ENCODE data around the gene SLC44A3. TPM values are rescaled to one million over a fixed set of nuclear protein-coding genes. Genes with fewer than 3 reads are reported as not detected.

Gene SLC44A3
- total and polyA plus RNA-seq, 2 of the 8 experiments (the other 6 are each of a cell fraction or from before 2014, with no cell fraction given): 4.2 to 5.0 TPM

DNA sequence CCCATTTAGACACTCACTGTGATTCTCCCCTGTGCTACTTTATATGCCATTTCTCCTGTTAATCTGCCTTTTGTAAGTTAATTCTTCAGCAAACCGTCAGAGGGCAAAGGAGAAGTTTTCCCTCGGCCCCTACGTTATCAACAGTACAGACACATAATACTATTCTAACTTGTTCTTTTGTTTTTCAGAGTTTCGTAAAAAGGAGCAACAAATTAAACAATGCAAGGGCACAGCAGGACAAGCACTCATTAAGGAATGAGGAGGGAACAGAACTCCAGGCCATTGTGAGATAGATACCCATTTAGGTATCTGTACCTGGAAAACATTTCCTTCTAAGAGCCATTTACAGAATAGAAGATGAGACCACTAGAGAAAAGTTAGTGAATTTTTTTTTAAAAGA lies 74.5 kb downstream of the SLC44A3 start (continued):
- TF ChIP-seq, protein P1, sequence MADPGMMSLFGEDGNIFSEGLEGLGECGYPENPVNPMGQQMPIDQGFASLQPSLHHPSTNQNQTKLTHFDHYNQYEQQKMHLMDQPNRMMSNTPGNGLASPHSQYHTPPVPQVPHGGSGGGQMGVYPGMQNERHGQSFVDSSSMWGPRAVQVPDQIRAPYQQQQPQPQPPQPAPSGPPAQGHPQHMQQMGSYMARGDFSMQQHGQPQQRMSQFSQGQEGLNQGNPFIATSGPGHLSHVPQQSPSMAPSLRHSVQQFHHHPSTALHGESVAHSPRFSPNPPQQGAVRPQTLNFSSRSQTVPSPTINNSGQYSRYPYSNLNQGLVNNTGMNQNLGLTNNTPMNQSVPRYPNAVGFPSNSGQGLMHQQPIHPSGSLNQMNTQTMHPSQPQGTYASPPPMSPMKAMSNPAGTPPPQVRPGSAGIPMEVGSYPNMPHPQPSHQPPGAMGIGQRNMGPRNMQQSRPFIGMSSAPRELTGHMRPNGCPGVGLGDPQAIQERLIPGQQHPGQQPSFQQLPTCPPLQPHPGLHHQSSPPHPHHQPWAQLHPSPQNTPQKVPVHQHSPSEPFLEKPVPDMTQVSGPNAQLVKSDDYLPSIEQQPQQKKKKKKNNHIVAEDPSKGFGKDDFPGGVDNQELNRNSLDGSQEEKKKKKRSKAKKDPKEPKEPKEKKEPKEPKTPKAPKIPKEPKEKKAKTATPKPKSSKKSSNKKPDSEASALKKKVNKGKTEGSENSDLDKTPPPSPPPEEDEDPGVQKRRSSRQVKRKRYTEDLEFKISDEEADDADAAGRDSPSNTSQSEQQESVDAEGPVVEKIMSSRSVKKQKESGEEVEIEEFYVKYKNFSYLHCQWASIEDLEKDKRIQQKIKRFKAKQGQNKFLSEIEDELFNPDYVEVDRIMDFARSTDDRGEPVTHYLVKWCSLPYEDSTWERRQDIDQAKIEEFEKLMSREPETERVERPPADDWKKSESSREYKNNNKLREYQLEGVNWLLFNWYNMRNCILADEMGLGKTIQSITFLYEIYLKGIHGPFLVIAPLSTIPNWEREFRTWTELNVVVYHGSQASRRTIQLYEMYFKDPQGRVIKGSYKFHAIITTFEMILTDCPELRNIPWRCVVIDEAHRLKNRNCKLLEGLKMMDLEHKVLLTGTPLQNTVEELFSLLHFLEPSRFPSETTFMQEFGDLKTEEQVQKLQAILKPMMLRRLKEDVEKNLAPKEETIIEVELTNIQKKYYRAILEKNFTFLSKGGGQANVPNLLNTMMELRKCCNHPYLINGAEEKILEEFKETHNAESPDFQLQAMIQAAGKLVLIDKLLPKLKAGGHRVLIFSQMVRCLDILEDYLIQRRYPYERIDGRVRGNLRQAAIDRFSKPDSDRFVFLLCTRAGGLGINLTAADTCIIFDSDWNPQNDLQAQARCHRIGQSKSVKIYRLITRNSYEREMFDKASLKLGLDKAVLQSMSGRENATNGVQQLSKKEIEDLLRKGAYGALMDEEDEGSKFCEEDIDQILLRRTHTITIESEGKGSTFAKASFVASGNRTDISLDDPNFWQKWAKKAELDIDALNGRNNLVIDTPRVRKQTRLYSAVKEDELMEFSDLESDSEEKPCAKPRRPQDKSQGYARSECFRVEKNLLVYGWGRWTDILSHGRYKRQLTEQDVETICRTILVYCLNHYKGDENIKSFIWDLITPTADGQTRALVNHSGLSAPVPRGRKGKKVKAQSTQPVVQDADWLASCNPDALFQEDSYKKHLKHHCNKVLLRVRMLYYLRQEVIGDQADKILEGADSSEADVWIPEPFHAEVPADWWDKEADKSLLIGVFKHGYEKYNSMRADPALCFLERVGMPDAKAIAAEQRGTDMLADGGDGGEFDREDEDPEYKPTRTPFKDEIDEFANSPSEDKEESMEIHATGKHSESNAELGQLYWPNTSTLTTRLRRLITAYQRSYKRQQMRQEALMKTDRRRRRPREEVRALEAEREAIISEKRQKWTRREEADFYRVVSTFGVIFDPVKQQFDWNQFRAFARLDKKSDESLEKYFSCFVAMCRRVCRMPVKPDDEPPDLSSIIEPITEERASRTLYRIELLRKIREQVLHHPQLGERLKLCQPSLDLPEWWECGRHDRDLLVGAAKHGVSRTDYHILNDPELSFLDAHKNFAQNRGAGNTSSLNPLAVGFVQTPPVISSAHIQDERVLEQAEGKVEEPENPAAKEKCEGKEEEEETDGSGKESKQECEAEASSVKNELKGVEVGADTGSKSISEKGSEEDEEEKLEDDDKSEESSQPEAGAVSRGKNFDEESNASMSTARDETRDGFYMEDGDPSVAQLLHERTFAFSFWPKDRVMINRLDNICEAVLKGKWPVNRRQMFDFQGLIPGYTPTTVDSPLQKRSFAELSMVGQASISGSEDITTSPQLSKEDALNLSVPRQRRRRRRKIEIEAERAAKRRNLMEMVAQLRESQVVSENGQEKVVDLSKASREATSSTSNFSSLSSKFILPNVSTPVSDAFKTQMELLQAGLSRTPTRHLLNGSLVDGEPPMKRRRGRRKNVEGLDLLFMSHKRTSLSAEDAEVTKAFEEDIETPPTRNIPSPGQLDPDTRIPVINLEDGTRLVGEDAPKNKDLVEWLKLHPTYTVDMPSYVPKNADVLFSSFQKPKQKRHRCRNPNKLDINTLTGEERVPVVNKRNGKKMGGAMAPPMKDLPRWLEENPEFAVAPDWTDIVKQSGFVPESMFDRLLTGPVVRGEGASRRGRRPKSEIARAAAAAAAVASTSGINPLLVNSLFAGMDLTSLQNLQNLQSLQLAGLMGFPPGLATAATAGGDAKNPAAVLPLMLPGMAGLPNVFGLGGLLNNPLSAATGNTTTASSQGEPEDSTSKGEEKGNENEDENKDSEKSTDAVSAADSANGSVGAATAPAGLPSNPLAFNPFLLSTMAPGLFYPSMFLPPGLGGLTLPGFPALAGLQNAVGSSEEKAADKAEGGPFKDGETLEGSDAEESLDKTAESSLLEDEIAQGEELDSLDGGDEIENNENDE (IDR thresholded peaks at IDR 0.05; ENCODE audit: insufficient replicate concordance, low read length): peak; percentile 76

All from H1 (cell line).